ENCODE data around the gene HHEX. TPM values are rescaled to one million over a fixed set of nuclear protein-coding genes. Genes with fewer than 3 reads are reported as not detected.

The HHEX gene
- total RNA-seq, 4 donors from 2014 or later: 6.1 to 33.2 (median 12.4) TPM

GRCh38 chr10:92742331-92743228 lies 52.8 kb downstream of the HHEX start:
- H3K36me3 ChIP-seq: no peaks in the 10 kb centered on the region
- no peak overlapping the region for H3K4me3 ChIP-seq
- intact Hi-C loops (cut with DNase I; ENCODE audit: low total_unique reads): no loop called here
- H3K27me3 ChIP-seq: no peaks in the 10 kb centered on the region
- no peak for DNase-seq
- TF ChIP-seq POLR2A (IDR thresholded peaks at IDR 0.05): no peak
- no peak for TF ChIP-seq CTCF (IDR thresholded peaks at IDR 0.05)
- no peaks in the 10 kb centered on the region for H3K4me1 ChIP-seq
- no peaks in the 10 kb centered on the region for H3K9me3 ChIP-seq
- no peak overlapping the region for H3K27ac ChIP-seq

Small RNAs within 50 kb of the gene (small RNA-seq; reads per million reads assigned to genes)
- gene RF00019 (not detected), gene RN7SL644P (not detected)

Other genes starting within 250 kb of the HHEX start
- 10 to 100 TPM; 22.6 to 59.7 (median 43.0) TPM for gene IDE, start 115.9 kb upstream of the HHEX start, total RNA-seq
- gene KIF11, start 96.8 kb upstream of the HHEX start, total RNA-seq: 10 to 100 TPM in 1 of 4 donors, 1 to 10 TPM in 1, not detected in 2; 1.0 to 31.0 TPM
- 10 to 100 TPM in 3 of 4 donors, 1 to 10 TPM in 1; 4.9 to 35.4 (median 20.2) TPM for gene EXOC6, start 158.6 kb downstream of the HHEX start, total RNA-seq